Bronchial epithelial cell (primary cell): ENCODE results near the gene KRT40. TPM values are rescaled to one million over a fixed set of nuclear protein-coding genes. Genes with fewer than 3 reads are reported as not detected.

ENCODE experiments used
- DNase-seq: peaks from one replicate; pipeline ENCODE4 v3.0.0-alpha.2; 2010; ENCODE audit warnings: low read depth
- FAIRE-seq: peaks from 2 replicates; lab custom pipeline; 2011; peaks lifted over from hg19 to GRCh38; lab: Jason Lieb, UNC
- H3K27me3 ChIP-seq: 2 replicates; pipeline ENCODE4 v1.5.1; 2011; ENCODE audit warnings: low read length; ENCODE audit not compliant: control insufficient read depth, insufficient read depth
- H3K36me3 ChIP-seq: 2 replicates; pipeline ENCODE4 v1.5.1; 2011; ENCODE audit warnings: low read length; ENCODE audit not compliant: control insufficient read depth, insufficient read depth
- H3K4me3 ChIP-seq: 2 replicates; pipeline ENCODE4 v1.5.1; 2011; ENCODE audit warnings: mild to moderate bottlenecking, low read depth, low read length, control low read depth
- total RNA-seq: library from RNA; depleted of rRNA; stranded (reverse); fragments of >200 nt; gene quantifications from 2 replicates; pipeline ENCODE4 v1.2.1, GENCODE V29; 2014
- TF ChIP-seq, protein P1 (sequence below): IDR thresholded peaks from 2 replicates; pipeline ENCODE4 v1.5.1; 2011; ENCODE audit warnings: mild to moderate bottlenecking, moderate library complexity, low read length, control low read depth, inconsistent platforms; ENCODE audit not compliant: insufficient read depth, severe bottlenecking

KRT40 gene
- total RNA-seq, 1 donor from 2014 or later: not detected

DNA sequence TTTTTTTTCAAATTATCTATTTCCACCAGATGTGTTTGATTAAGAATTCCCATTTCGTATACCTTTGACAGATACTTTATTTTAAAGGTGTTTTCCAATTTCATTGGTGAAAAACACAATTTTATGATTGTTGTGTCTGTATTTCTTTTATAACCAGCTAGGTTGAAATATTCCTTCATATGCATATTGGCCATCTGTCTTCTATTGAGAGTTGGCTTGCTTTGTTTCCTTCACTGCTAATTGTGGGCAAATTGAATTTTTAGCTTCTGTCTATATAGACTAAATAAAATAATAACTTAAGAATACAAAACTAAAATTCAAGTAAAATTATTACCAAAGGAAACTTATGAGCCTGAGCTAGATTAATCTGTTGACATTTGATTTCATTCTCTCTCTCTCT, 11.0 kb upstream of the KRT40 start:
- DNase-seq: no peak
- H3K4me3 ChIP-seq: no peak overlapping the region
- TF ChIP-seq, protein P1, sequence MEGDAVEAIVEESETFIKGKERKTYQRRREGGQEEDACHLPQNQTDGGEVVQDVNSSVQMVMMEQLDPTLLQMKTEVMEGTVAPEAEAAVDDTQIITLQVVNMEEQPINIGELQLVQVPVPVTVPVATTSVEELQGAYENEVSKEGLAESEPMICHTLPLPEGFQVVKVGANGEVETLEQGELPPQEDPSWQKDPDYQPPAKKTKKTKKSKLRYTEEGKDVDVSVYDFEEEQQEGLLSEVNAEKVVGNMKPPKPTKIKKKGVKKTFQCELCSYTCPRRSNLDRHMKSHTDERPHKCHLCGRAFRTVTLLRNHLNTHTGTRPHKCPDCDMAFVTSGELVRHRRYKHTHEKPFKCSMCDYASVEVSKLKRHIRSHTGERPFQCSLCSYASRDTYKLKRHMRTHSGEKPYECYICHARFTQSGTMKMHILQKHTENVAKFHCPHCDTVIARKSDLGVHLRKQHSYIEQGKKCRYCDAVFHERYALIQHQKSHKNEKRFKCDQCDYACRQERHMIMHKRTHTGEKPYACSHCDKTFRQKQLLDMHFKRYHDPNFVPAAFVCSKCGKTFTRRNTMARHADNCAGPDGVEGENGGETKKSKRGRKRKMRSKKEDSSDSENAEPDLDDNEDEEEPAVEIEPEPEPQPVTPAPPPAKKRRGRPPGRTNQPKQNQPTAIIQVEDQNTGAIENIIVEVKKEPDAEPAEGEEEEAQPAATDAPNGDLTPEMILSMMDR: no peak
- no peaks in the 10 kb centered on the region for H3K36me3 ChIP-seq
- no peaks in the 10 kb centered on the region for H3K27me3 ChIP-seq
- no peak for FAIRE-seq

DNA sequence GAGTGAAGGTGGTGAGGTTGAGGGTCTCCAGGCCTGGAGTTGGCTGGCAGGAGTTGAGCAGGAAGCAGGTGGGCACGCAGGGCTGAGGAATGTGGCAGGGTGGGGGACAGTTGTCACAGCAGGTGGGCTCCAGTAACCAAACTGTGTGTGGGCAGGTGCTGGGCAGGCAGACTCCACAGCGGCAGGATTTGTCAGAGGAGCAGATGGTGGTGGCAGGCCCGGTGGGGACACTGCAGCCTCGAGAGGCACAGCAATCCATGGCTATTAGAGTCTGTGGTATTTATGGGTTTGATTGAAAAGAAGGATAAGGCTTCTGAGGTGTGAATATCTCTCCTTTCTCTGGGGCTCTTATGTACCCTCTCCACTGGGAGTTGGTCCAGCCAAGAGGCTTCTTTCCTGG, 9.7 kb upstream of the KRT40 start, which contains the start of gene KRTAP3-3:
Gene KRTAP3-3 (minus strand): TSS at position 326 of the 400 bp plus-strand sequence. CDS start 67 bp downstream, at position 259.
- no peaks in the 10 kb centered on the region for H3K36me3 ChIP-seq
- TF ChIP-seq, protein P1: no peak
- DNase-seq (no peak), FAIRE-seq (no peak)
- no peak within 1 kb of the TSS for H3K4me3 ChIP-seq
- H3K27me3 ChIP-seq: no peaks in the 10 kb centered on the region

DNA sequence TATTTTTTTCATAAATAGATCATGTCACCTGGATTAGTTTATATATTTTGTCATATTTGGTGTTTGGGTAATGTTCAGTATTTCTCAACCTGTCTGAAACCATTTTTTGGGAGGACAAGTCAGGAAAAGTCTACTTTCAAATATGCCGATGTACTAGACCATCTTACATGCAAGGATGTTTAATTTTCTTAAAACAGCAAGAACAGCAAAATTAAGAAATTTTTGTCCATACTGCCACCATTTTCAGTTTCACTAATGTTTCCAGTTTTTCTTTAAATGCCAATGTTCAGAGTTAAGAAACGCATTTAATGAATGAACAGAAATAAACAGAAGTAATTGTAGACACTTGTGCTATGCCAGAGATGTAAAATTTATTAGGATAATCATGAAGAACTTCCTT, 9.0 kb upstream of the KRT40 start:
- Histone ChIP-seq H3K36me3 (no peaks in the 10 kb centered on the region), H3K27me3 (no peaks in the 10 kb centered on the region), H3K4me3 (no peak overlapping the region)
- TF ChIP-seq, protein P1: no peak
- DNase-seq (no peak), FAIRE-seq (no peak)

DNA sequence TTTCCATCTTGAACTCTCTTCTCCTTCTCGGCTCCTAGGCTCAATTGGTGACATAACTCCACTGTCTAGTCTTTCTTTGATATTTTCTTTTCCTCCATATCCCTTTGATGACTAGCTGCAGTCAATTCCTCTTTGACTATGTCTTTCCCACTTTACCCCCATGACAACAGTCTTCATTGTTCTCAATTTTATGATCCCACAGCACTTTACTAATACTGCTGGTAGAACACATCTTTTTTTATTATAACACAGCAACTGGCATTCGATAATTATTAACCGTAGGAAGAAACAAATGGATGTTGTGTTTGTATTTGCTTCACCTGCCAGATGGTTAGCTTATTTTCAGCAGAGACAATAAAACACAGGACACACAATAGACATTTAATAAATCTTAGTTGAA, 8.5 kb upstream of the KRT40 start:
- no peaks in the 10 kb centered on the region for H3K36me3 ChIP-seq
- no peak overlapping the region for H3K4me3 ChIP-seq
- no peak for FAIRE-seq
- DNase-seq: no peak
- TF ChIP-seq, protein P1: no peak
- no peaks in the 10 kb centered on the region for H3K27me3 ChIP-seq

DNA sequence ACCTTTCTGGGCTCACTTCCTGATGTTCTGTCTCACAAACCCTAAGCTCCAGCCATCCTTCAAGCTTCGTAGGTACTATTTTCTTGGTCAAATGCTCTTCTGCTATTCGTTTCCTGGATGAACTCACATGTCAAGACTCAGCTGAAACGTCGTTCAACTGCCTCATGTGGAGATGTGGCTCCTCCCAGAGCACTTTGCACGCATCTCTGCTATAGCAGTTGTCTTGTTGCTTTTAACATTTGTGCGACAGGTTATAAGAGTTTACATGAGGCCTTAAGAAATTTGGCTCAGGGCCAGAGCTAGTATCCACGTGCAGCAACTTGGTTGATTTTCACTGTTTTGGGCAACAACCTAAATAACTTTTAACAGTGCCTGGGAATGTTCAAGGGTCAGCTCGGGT, 2.8 kb upstream of the KRT40 start:
- no peak overlapping the region for H3K4me3 ChIP-seq

More for the DNA sequence above, 2.8 kb upstream of the KRT40 start:
- peak; percentile 40 for DNase-seq
- H3K27me3 ChIP-seq: no peaks in the 10 kb centered on the region
- FAIRE-seq: peak; percentile 90
- H3K36me3 ChIP-seq: no peaks in the 10 kb centered on the region
- TF ChIP-seq, protein P1: no peak
